ENCODE data around the gene KLHL25. TPM values are rescaled to one million over a fixed set of nuclear protein-coding genes. Genes with fewer than 3 reads are reported as not detected.

KLHL25 gene
- 5.7 and 6.3 TPM in 2 replicates for total RNA-seq

DNA sequence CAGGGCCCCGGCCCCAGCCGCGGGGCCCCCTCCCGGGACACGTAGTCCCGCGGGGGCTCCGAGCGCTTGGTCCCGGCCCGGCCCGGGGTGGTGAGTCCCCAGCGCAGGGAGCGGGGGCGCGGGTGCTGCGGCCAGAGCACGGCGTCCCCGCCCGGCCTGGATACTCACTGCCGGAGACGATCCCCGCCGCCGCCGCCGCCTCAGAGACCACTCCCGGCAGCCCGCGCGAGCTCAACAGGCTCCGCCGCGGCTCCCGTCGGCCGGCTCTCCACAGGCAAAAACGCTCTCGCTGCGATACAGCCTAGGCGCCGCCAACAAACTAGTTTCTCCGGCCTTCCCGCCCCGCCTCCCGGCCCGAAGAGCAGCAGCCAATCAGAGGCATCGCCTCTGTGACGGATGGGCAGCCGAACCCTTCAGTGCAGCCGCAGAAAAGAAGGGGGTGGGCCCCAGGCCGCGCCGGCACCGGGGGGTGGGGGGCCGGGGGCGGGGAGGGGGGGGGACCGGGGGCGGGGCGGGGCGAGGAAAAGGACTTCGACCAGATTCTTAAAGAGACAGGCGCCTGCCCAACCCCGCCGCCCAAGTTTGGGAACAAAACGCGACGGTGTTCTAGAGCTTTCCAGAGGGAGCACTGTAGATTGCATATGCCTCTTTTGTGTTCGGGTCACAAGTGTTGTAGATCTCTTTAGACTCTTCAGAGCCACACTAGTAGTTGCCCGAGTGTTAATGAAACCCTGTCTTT, at the start of gene KLHL25:
Gene KLHL25 (minus strand): TSS at position 328 of the 739 bp plus-strand sequence. CDS start 25,115 bp downstream, outside the sequence.

Data from smooth muscle cell of the pulmonary artery (primary cell).